NCI-H2029 (cell line): ENCODE data around the gene RPS8.
"Not testable (repeated sequence)": the region's sequence is repeated elsewhere in the genome, so short reads cannot be mapped to it uniquely, and the experiment has no call there.

ENCODE experiments used
- DNase-seq: peaks from one replicate; lab custom pipeline; 2025; lab: John Stamatoyannopoulos, UW

Gene RPS8

GRCh38 chr1:44820328-44821239, 45.2 kb downstream of the RPS8 start:
- no peak for DNase-seq

DNA sequence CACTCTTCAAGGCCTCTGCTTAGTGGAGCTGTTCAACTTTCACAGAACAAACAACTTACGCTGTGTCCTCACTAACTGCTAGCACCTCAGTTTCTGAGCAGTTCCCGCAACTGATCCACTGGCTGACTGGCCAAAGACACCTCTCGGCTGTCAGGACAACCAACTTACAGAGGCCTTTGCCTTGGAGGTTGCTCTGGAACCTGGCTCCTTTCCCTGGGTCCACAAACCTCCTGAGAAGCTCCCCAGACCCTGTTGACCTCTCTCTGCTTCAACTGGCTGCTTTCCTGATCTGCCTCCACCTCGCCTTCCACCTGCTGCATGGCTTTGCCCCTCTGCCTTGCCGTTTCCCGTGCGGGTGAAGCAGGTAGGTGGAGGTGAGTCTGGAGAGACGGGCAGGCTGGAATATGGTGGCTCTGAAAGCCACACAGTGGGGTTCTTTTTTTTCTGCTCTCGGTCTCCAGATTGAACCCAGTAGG, 45.9 kb downstream of the RPS8 start:
- no peak for DNase-seq

DNA sequence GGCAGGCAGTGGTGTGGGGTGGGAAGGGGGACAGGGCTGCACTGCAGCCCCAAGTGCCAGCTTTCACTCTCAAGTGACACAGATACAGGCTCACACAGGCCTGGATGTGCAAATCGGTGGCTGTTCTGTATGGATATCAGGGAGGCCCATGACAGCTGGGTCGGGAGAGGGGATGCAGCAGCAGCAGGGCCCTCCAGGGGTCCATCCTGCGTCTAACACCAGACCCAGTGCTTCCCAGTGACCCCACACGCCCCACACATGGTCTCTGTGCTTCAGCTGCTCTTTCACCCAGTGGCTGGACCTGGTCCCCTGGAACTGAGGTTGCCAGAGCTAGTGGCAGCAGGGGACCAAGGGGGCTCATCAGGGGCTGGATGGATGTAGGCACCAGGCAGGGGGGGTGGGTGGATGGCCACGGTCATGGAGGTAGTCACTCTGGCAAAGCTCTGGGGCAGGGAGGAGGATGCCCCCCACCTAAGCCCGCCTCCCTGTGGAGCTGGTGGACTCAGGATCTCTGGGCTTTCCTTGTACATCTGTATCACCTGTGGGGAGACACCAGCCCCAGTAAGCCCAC, 46.9 kb downstream of the RPS8 start:
- DNase-seq = no peak

GRCh38 chr1:44822981-44823451, 47.7 kb downstream of the RPS8 start:
- no peak for DNase-seq

- DNase-seq = not testable (repeated sequence)
Measured at GRCh38 chr1:44824392-44824791, 49.1 kb downstream of the RPS8 start.

DNA sequence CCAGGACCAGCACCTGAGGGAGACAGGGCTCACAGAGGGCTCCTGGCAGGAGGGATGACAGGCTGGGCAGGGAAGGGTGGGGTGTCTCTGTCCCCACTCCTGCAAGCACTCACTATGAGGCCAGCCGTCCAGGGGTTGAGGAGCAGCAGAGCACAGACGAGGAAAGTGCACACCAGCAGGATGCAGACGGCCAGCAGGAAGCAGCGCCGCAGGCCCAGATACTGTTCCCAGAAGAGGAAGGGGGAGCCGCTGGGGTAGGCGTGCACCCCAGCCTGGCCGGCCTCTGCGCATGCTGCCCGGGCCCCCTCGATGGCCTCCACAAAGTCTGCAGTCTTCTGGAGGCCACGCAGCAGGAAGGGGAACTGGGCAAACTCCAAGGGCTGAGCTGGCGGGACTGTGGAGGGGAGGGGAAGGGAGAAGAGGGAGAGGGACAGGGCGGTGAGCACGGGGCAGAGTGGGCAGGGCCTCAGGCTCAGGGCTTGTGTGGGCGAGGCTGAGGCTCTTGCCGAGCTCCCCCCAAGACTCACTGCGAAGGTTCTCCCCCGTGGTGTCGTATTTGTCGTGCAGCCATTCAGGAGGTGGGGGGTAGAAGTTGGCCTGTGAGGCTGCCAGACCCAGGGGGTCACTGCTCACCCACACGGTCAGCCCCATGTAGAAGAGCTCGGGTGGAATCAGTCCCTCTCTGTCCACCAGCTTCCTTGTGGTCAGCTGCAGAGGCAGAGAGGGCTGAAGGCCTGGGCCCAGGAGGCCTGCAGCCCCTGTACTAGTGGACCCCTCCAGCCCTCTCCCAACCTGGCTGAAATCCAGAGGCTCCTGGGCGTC, 51.2 kb downstream of the RPS8 start:
- no peak for DNase-seq

DNA sequence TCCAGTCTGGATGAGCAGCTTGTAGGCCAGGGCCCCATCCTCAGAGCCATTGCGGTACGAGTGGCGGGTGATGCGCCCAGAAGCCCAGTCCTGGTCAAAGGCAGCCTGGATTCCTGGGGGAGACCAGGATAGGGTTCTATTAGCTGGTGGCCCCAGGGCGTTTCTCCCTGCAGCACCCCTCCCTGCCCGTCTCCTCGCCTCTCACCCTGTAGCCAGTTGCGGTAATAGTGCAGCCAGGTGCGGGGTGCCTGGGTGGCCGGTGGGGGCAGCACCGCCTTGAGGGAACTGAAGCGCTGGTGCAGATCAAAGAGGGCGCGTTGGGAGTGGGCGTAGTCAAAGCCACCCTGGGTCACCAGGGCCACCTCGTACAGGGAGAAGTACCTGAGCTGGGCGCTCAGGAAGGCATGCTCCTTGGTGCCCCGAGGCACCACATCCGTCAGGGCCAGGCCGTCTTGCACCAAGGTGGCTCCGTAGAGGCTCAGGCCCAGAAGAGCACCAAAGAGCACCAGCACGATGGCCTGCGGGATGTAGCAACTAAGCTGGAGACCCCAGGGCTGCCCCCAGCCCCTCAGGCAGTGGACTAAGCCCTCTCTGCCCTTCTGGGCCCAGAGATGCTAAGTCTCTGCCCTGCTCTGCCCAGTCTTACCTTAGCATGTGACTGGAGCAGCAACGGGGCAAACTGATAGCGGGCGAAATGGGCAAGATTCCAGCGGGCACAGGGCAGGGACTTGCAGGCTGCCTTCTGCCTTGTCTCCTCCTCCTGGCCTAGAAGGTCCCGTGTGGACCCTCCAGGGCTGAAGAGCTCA, 52.1 kb downstream of the RPS8 start:
- no peak for DNase-seq

DNA sequence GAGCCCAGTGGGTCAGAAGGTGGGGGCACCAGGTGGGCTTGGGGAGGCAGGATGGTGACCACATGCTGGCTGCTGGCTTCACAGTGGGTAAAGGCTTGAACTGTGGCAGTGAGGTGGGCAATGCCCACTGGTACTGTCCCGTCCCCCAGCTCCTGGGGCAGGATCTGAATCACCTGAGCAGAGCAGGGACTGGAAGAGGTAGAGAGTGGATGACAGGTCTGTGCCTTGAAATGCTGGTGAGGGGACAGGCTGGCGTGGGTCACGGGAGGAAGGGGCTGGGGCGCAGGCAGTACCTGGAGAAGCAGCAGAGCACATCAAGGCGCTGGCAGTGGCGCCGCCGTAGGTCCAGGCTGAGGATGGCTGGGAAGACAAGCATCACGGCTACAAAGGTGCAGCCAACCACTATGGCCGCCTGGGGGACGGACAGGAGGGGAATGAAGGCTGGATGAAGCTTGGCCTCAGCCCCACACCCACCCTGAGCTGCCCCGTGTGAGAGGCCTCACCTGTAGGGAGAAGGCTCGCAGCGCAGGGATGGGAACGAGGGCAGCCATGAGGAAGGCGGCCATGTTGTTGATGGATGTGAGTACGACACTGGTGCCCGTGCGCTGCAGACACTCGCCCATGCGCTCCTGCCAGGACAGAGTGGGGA, 52.8 kb downstream of the RPS8 start:
- DNase-seq = no peak
